Vagina (tissue), 2 donors: ENCODE measurements around the gene JPH3. TPM values are rescaled to one million over a fixed set of nuclear protein-coding genes. Genes with fewer than 3 reads are reported as not detected.

Experiments
- DNase-seq, 2 donors: peaks; one replicate each; pipeline ENCODE4 v3.0.0-alpha.2; 2017; ENCODE audit errors: extremely low spot score in 2 of 2
- H3K27ac ChIP-seq: fragments of 200-600 bp; sonication (generic); one replicate; pipeline ENCODE4 v1.5.1; 2019
- H3K27me3 ChIP-seq: fragments of 200-600 bp; sonication (generic); one replicate; pipeline ENCODE4 v1.5.1; 2019
- H3K36me3 ChIP-seq, 2 donors: fragments of 200-600 bp; sonication (generic); one replicate each; pipeline ENCODE4 v1.5.1; 2017 to 2019
- H3K4me1 ChIP-seq: fragments of 200-600 bp; sonication (generic); one replicate; pipeline ENCODE4 v1.5.1; 2019
- H3K4me3 ChIP-seq, 2 donors: fragments of 200-600 bp; sonication (generic); 1 replicate in 1 of 2; 2 replicates in 1 of 2; pipeline ENCODE4 v1.5.1; 2016 to 2019
- H3K9me3 ChIP-seq: fragments of 200-600 bp; sonication (generic); one replicate; pipeline ENCODE4 v1.5.1; 2019
- POLR2A ChIP-seq, 2 donors: fragments of 450-650 bp; IDR thresholded peaks; one replicate each; pipeline ENCODE4 v1.6.1; 2017; ENCODE audit warnings: antibody characterized with exemption in 2 of 2, mild to moderate bottlenecking in 2 of 2, moderate library complexity in 2 of 2
- POLR2AphosphoS5 ChIP-seq, 2 donors: sonication (generic); formaldehyde crosslinking; IDR thresholded peaks; one replicate each; pipeline ENCODE4 v1.9.0; 2017; ENCODE audit warnings: antibody characterized with exemption in 2 of 2, mild to moderate bottlenecking in 2 of 2, low read depth in 1 of 2; ENCODE audit not compliant: insufficient read depth in 1 of 2
- intact Hi-C: fragments of 100-400 bp; cut with DNase I; formaldehyde crosslinking; loops from one replicate; pipeline ENCODE4 v1.15.1; 2023
- total RNA-seq: library from RNA; depleted of rRNA; stranded (reverse); fragments of >200 nt; gene quantifications from one replicate; pipeline ENCODE4 v1.2.3, GENCODE V29; 2016
- TF ChIP-seq, protein P1 (sequence below), 3 experiments: fragments of 450-650 bp in 2 of 3; fragments of 200-600 bp in 1 of 3; sonication (generic) in 1 of 3; IDR thresholded peaks; one replicate each; pipeline ENCODE4 v1.5.1; 2017 to 2019; ENCODE audit warnings: antibody characterized with exemption in 3 of 3, mild to moderate bottlenecking in 2 of 3, moderate library complexity in 2 of 3

JPH3 gene
- total RNA-seq, 1 donor from 2014 or later = 2.0 TPM

DNA sequence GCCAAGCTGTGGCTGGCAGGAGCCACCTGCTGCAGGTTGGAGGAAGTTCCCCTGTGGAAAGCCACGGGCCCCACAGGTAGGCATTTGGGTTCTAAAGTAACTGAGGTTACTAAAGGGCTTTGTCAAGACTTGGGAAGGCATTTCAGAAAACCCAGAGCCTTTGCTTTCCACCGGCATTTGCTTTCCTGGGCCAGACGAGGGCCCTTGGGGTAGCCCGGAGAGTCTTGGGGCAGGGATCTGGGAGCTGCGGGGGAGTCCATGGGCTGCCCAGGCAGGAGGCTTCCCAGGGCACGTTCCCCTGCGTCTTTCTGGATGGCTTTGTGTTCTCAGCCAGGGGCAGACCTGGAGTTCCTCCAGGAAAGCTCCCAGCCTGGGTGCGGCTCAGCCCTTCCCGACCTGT lies 43.5 kb downstream of the JPH3 start:
- Histone ChIP-seq H3K4me1 (no peaks in the 10 kb centered on the region), H3K36me3 (no peaks in the 10 kb centered on the region), H3K27me3 (no peaks in the 10 kb centered on the region), H3K27ac (no peak overlapping the region), H3K9me3 (no peaks in the 10 kb centered on the region), H3K4me3 (no peak overlapping the region)
- TF ChIP-seq POLR2A (IDR thresholded peaks at IDR 0.05) = no peak
- no peak for TF ChIP-seq POLR2AphosphoS5 (IDR thresholded peaks at IDR 0.05; ENCODE audit: insufficient read depth in 1 of 2, low read depth in 1 of 2)
- TF ChIP-seq, protein P1, sequence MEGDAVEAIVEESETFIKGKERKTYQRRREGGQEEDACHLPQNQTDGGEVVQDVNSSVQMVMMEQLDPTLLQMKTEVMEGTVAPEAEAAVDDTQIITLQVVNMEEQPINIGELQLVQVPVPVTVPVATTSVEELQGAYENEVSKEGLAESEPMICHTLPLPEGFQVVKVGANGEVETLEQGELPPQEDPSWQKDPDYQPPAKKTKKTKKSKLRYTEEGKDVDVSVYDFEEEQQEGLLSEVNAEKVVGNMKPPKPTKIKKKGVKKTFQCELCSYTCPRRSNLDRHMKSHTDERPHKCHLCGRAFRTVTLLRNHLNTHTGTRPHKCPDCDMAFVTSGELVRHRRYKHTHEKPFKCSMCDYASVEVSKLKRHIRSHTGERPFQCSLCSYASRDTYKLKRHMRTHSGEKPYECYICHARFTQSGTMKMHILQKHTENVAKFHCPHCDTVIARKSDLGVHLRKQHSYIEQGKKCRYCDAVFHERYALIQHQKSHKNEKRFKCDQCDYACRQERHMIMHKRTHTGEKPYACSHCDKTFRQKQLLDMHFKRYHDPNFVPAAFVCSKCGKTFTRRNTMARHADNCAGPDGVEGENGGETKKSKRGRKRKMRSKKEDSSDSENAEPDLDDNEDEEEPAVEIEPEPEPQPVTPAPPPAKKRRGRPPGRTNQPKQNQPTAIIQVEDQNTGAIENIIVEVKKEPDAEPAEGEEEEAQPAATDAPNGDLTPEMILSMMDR (IDR thresholded peaks at IDR 0.05) = no peak
- intact Hi-C loops = no loop called here
- DNase-seq = no peak

DNA sequence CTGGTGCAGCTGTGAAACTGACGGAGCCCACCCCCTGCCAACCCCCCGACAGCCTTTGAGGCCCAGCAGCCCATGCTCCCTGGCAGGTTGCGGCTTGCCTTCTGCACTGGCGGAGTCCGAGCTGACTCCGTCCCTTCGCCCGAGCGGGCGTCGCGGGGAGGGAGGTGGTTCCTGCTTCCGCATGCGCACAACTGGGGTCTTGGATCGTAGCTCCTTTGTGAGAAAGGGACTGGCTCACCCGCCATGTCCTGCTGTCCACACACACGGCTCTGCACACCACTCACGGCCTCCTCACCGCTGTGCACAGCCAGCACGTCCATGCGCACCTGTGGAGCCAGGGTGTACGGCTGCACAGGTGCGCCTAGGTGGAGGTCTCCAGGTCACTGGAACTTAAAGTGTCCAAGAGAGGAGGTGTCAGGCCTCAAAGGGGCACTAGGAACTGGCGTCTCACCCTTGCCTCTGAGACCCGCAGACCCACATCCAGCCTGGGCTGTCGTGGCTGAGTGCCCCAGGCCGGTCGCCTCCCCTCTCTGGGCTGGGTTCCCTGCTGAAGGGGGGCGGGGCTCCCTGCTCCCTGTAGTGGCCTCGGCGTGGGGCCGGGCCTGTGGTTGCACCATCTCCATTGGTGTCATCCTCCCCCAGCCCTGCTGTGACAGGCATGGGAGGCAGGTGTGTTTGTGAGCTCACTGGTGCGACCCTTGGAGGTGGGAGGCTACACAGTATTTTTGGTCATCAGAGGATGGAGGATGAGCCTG lies 45.3 kb downstream of the JPH3 start:
- no peak overlapping the region for H3K27ac ChIP-seq
- no peak overlapping the region for H3K4me3 ChIP-seq
- no peaks in the 10 kb centered on the region for H3K4me1 ChIP-seq
- DNase-seq = no peak
- intact Hi-C loops = no loop called here
- no peaks in the 10 kb centered on the region for H3K36me3 ChIP-seq
- no peaks in the 10 kb centered on the region for H3K27me3 ChIP-seq
- no peaks in the 10 kb centered on the region for H3K9me3 ChIP-seq
- TF ChIP-seq POLR2AphosphoS5 (IDR thresholded peaks at IDR 0.05; ENCODE audit: insufficient read depth in 1 of 2, low read depth in 1 of 2) = no peak
- TF ChIP-seq POLR2A (IDR thresholded peaks at IDR 0.05) = no peak
- TF ChIP-seq, protein P1 (IDR thresholded peaks at IDR 0.05) = no peak

DNA sequence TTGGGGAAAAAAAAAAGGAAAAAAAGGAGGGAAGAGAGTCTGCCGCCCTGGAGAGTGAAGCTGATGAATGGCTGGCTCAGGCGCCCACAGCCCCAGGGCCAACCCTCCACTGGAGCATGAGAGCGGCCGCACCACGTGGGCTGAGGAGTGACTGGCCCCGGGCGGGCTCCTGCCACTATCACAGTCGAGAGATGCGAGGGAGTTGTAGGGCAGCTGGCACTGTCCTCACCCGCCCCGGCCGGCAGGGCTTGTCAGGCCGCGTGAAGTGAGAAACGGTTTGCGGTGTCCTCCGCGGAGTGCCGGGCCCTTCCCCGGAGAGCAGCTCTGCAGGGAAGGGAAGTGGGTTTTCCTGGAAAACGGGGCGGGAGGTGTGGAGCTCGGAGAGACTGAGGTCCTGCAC lies 45.9 kb downstream of the JPH3 start:
- H3K27me3 ChIP-seq = no peaks in the 10 kb centered on the region
- H3K4me3 ChIP-seq = no peak overlapping the region
- H3K27ac ChIP-seq = no peak overlapping the region
- DNase-seq = no peak
- no peak for TF ChIP-seq POLR2AphosphoS5 (IDR thresholded peaks at IDR 0.05; ENCODE audit: insufficient read depth in 1 of 2, low read depth in 1 of 2)
- no peaks in the 10 kb centered on the region for H3K36me3 ChIP-seq
- intact Hi-C loops = no loop called here
- no peaks in the 10 kb centered on the region for H3K9me3 ChIP-seq
- no peaks in the 10 kb centered on the region for H3K4me1 ChIP-seq

DNA sequence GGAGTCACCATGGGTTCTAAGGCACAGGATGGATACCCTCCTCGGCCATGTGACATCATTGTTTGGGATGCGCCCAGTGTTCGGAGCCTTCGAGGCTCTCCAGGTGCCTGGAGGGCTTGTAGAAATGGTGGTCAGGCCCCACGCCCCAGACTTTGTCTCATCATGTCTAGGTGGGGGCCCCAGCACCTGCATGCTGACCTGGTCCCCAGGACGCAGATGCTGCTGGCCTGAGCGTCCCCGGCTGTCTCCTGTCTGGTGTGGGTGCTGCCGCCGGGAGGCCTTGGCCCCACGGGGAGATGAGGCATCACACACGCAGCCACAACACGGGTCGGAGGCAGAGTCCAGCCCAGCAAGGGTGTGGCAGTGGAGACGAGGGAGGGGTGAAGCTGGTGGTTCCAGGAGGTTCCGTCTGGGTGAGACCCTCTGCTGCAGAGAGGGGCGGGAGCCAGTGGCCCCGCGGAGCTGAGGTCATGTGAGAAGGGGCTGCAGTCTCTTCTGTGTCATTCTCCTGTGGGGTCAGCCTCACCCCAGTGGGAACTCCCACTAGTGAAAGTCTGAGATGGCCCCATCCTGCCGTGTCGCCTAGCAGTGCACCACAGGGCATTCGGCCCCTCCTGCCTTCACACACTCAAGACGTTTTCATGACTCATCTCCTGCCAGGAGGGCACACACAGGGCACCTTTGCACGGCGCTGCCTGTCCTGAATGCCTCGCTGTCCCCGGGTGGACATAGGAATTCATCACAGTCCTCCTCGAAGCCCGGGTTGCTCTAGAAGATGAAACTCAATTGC lies 46.6 kb downstream of the JPH3 start:
- H3K9me3 ChIP-seq = no peaks in the 10 kb centered on the region
- H3K4me1 ChIP-seq = no peaks in the 10 kb centered on the region
- H3K27ac ChIP-seq = no peak overlapping the region
- no peak overlapping the region for H3K4me3 ChIP-seq
- DNase-seq = no peak
- no peaks in the 10 kb centered on the region for H3K27me3 ChIP-seq
- intact Hi-C loops = no loop called here
- no peaks in the 10 kb centered on the region for H3K36me3 ChIP-seq
- TF ChIP-seq POLR2AphosphoS5 (IDR thresholded peaks at IDR 0.05; ENCODE audit: insufficient read depth in 1 of 2, low read depth in 1 of 2) = no peak
- TF ChIP-seq, protein P1 (IDR thresholded peaks at IDR 0.05) = no peak
- no peak for TF ChIP-seq POLR2A (IDR thresholded peaks at IDR 0.05)

DNA sequence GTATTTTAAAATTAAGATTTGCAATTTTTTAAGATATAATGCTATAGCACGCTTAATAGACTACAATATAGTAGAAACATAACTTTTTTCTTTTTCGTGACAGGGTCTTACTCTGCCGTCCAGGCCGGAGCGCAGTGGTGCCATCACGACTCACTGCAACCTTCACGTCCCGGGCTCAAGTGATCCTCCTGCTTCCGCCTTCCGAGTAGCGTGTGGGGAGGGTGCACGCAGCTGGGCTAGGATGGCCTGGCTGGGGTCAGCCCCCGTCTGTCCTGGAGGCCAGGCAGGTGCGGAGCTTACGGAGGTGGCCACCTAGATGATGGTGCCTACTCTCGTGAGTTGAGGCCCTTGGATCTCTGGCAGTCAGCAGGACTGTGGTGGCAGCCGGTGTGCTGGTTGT lies 50.1 kb downstream of the JPH3 start:
- no peak for DNase-seq
- H3K36me3 ChIP-seq = no peaks in the 10 kb centered on the region
- intact Hi-C loops = no loop called here
- H3K27me3 ChIP-seq = no peaks in the 10 kb centered on the region
- TF ChIP-seq POLR2AphosphoS5 (IDR thresholded peaks at IDR 0.05; ENCODE audit: insufficient read depth in 1 of 2, low read depth in 1 of 2) (no peak), POLR2A (IDR thresholded peaks at IDR 0.05) (no peak)
- TF ChIP-seq, protein P1 (IDR thresholded peaks at IDR 0.05) = no peak
- H3K4me3 ChIP-seq = no peak overlapping the region
- no peak overlapping the region for H3K27ac ChIP-seq
- no peaks in the 10 kb centered on the region for H3K4me1 ChIP-seq
- H3K9me3 ChIP-seq = no peaks in the 10 kb centered on the region
